Measurements from ENCODE around the gene GRB10.
"Not testable (repeated sequence)": the region's sequence is repeated elsewhere in the genome, so short reads cannot be mapped to it uniquely, and the experiment has no call there.

GRB10 gene

DNA sequence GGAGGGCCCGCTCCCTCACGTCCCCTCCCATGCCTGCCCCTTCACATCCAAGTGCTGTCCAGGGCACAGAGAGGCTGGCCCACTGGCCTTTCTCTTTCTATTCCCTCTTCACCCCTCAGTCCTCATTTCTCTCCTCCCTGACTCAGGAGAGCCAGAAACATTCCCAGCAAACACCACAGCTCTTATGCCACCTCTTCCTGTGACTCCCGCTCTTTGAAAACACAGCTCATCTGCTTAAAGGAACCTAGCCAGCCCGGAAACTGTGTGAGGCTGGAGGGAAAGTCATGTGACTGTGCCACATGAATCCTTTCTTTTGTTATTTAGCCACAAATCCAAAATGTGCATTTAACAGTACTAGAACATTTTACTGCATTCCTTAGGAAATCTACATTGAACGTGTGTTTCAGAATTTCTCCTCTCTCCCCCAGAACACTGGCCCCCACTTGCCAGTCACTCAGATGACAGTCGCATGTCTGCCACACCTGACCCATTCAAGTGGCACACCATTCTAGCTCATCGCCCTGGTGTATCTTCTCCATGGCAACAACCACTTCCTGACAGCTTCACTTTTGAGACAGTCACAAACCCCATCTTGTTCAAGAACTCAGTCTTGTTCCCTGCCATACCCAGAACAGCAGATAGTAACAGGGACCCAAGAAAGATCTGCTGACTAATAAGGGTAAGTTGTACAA lies 42.8 kb downstream of the GRB10 start:
- TF ChIP-seq, protein P1, sequence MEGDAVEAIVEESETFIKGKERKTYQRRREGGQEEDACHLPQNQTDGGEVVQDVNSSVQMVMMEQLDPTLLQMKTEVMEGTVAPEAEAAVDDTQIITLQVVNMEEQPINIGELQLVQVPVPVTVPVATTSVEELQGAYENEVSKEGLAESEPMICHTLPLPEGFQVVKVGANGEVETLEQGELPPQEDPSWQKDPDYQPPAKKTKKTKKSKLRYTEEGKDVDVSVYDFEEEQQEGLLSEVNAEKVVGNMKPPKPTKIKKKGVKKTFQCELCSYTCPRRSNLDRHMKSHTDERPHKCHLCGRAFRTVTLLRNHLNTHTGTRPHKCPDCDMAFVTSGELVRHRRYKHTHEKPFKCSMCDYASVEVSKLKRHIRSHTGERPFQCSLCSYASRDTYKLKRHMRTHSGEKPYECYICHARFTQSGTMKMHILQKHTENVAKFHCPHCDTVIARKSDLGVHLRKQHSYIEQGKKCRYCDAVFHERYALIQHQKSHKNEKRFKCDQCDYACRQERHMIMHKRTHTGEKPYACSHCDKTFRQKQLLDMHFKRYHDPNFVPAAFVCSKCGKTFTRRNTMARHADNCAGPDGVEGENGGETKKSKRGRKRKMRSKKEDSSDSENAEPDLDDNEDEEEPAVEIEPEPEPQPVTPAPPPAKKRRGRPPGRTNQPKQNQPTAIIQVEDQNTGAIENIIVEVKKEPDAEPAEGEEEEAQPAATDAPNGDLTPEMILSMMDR (IDR thresholded peaks at IDR 0.05) = no peak
- TF ChIP-seq ZFX (IDR thresholded peaks at IDR 0.05; ENCODE audit: borderline replicate concordance) = no peak
- no peak overlapping the region for H3K27ac ChIP-seq

DNA sequence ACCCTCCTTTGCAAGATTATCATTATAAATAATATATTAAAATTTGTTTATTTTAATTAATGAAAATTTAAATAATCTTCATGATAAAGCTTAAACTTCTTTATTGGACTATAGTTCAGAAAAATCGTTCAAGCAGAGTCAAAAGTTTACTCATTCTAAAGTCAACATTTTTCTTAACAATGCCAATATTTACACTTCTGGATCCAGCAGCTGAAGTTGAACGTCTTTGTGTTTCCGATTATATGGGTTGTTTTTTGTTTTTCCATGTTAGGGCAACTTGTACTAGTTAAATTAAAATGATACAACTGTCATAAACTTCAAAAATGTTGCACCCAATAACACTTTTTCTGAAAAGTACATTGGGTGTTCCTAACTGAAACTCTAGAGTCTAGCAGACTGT lies 43.8 kb downstream of the GRB10 start:
- H3K27ac ChIP-seq = peak overlapping the region; percentile 37
- TF ChIP-seq ZFX (IDR thresholded peaks at IDR 0.05; ENCODE audit: borderline replicate concordance) = no peak
- TF ChIP-seq, protein P1 (IDR thresholded peaks at IDR 0.05) = no peak

DNA sequence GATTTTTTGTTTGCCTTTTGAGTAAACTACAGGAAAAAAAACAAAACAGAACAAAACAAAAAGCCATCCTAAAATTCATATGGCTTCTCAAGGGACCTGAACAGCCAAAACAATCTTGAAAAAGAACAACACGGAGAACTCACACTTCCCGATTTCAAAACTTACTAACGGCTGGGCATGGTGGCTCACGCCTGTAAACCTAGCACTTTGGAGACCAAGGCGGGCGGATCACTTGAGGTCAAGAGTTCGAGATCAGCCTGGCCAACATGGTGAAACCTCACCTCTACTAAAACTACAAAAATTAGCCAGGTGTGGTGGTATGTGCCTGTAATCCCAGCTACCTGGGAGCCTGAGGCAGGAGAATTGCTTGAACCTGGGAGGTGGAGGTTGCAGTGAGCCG lies 46.9 kb downstream of the GRB10 start:
- not testable (repeated sequence) for H3K27ac ChIP-seq

DNA sequence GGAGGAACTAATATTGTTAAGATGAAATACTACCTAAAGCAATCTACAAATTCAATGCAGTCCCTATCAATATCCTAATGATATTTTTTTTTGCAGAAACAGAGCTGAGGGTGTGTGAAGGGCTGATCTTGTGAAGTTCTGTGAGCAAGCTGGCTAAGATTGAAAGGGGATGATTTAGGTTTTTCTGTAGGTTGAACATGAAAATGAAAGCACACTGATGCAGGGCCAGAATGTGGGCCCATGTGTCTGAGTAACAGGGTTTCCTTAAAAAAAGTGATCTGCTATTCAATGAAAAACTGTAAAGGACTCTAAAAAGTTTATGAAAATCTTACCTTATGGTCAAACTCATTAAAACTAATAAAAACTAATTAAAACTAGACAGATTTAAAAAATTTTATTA lies 47.4 kb downstream of the GRB10 start:
- TF ChIP-seq, protein P1 (IDR thresholded peaks at IDR 0.05) = no peak
- no peak for TF ChIP-seq ZFX (IDR thresholded peaks at IDR 0.05; ENCODE audit: borderline replicate concordance)
- H3K27ac ChIP-seq = no peak overlapping the region

DNA sequence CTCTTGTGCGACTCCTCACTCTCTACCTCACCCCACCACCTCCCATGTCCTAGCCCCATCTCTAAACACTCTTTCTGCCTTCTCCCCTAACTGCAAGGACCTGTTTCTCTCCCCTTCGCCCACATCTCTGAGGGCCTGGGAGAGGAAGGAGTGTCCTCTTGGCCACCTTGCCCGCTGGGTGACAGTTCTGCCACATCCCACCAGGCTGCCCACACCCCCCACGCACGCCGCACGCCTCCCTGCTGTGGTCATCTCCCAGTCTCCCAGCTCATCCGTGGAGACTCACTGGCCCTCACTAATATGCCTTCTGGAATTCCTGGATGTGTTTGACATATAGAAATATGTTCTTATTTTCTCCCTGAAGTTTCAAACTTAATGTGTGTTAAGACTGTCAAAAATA lies 48.5 kb downstream of the GRB10 start:
- no peak for TF ChIP-seq ZFX (IDR thresholded peaks at IDR 0.05; ENCODE audit: borderline replicate concordance)
- TF ChIP-seq, protein P1 (IDR thresholded peaks at IDR 0.05) = no peak
- no peak overlapping the region for H3K27ac ChIP-seq

DNA sequence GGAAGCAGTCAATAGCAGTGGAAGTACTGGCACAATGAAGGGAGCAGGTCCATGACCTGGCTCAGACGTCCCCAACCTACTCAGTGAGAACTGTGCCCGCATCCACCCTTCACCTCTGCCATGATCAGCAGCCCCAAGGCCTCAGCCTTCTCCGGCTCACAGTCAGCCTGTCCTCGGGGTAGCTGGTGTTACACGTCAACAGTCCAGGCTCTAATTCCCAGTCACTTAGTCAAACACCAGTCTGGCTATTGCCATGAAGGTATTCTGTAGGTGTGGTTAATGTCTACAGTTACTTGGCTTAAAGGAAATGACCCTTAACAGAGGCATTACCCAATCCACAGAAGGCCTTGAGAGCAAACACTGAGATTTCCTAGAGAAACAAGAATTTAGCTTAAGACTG lies 49.1 kb downstream of the GRB10 start:
- no peak for TF ChIP-seq ZFX (IDR thresholded peaks at IDR 0.05; ENCODE audit: borderline replicate concordance)
- TF ChIP-seq, protein P1 (IDR thresholded peaks at IDR 0.05) = no peak
- no peak overlapping the region for H3K27ac ChIP-seq

DNA sequence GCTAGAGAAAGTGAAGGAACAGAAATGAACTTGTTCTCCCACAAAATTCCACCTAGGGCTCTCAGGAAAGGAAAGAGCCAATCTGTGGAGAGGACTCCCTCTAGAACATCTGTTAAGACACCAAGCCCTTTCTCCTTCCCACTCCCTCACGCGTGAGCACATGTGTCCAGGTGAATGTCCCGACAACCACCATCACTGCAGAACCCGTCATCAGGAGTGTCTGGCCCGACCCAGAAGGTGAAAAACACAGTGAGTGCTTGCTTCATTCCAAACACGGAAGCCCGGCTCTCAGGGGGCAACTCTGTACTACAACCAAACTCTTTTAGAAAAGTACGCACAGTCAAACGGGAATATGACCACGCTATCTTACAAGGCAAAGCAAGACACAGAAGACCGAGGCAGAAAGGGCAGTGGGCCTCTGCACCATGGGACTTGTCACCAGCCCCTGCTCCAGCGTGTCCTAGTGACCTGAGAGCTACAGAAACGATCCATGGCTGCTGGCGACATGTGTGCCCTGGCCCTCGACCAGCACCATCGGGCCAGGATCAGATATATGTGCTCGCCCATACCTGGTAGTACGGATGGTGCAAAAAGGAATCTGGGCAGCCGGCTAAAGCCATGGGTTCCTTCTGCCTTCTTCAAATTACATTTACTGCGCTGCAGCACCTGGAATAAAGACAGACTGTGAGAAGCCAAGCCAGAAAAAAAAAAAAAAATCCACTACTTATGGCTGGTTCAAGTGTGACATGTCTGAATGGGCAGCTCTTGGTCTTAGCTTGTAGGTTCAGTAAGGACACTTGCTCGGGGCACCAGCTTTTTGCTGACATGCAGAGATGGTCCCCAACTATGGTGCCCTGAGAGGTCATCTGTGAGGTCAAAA lies 50.8 kb downstream of the GRB10 start:
- no peak for TF ChIP-seq ZFX (IDR thresholded peaks at IDR 0.05; ENCODE audit: borderline replicate concordance)
- TF ChIP-seq, protein P1 (IDR thresholded peaks at IDR 0.05) = no peak
- no peak overlapping the region for H3K27ac ChIP-seq
